Measurements from ENCODE around the gene OXT.
"Not testable (repeated sequence)": the region's sequence is repeated elsewhere in the genome, so short reads cannot be mapped to it uniquely, and the experiment has no call there.

The OXT gene

GRCh38 chr20:3067139-3068014, 4.0 kb upstream of the OXT start:
- H3K36me3 ChIP-seq (ENCODE audit: control insufficient read depth, insufficient read depth, low read length), result no peaks in the 10 kb centered on the region
- H3K4me1 ChIP-seq (ENCODE audit: control insufficient read depth, insufficient read depth, low read length), result peaks cover 9% of the 10 kb centered on the region
- no peaks in the 10 kb centered on the region for H3K9me3 ChIP-seq (ENCODE audit: control insufficient read depth, low read length)
- no peak overlapping the region for H3K9ac ChIP-seq (ENCODE audit: low read length)
- peaks cover 9% of the 10 kb centered on the region for H3K27me3 ChIP-seq (ENCODE audit: control insufficient read depth, insufficient read depth, low read length)
- H3K4me3 ChIP-seq (ENCODE audit: low read length), result no peak overlapping the region

GRCh38 chr20:3068075-3068474, 3.3 kb upstream of the OXT start:
- no peak overlapping the region for H3K9ac ChIP-seq (ENCODE audit: low read length)
- H3K9me3 ChIP-seq (ENCODE audit: control insufficient read depth, low read length), result no peaks in the 10 kb centered on the region
- H3K27me3 ChIP-seq (ENCODE audit: control insufficient read depth, insufficient read depth, low read length), result peaks cover 16% of the 10 kb centered on the region
- H3K36me3 ChIP-seq (ENCODE audit: control insufficient read depth, insufficient read depth, low read length), result no peaks in the 10 kb centered on the region
- H3K4me3 ChIP-seq (ENCODE audit: low read length), result no peak overlapping the region
- peaks cover 12% of the 10 kb centered on the region for H3K4me1 ChIP-seq (ENCODE audit: control insufficient read depth, insufficient read depth, low read length)

- Histone ChIP-seq H3K9ac (ENCODE audit: low read length) (no peak overlapping the region), H3K36me3 (ENCODE audit: control insufficient read depth, insufficient read depth, low read length) (no peaks in the 10 kb centered on the region), H3K27me3 (ENCODE audit: control insufficient read depth, insufficient read depth, low read length) (peaks cover 18% of the 10 kb centered on the region)
These were observed 2.2 kb upstream of the OXT start for GRCh38 chr20:3068986-3069900.

GRCh38 chr20:3070725-3071124, 695 bp upstream of the OXT start:
- Histone ChIP-seq H3K36me3 (ENCODE audit: control insufficient read depth, insufficient read depth, low read length) (no peaks in the 10 kb centered on the region), H3K27me3 (ENCODE audit: control insufficient read depth, insufficient read depth, low read length) (peaks cover 18% of the 10 kb centered on the region), H3K4me3 (ENCODE audit: low read length) (no peak overlapping the region), H3K9me3 (ENCODE audit: control insufficient read depth, low read length) (no peaks in the 10 kb centered on the region), H3K4me1 (ENCODE audit: control insufficient read depth, insufficient read depth, low read length) (peaks cover 16% of the 10 kb centered on the region), H3K9ac (ENCODE audit: low read length) (no peak overlapping the region)

More at GRCh38 chr20:3068986-3069900, 2.2 kb upstream of the OXT start:
- Histone ChIP-seq H3K9me3 (ENCODE audit: control insufficient read depth, low read length) (no peaks in the 10 kb centered on the region), H3K4me3 (ENCODE audit: low read length) (no peak overlapping the region), H3K4me1 (ENCODE audit: control insufficient read depth, insufficient read depth, low read length) (peaks cover 12% of the 10 kb centered on the region)

GRCh38 chr20:3071266-3071609, 182 bp upstream of the OXT start:
- Histone ChIP-seq H3K36me3 (ENCODE audit: control insufficient read depth, insufficient read depth, low read length) (no peaks in the 10 kb centered on the region), H3K27me3 (ENCODE audit: control insufficient read depth, insufficient read depth, low read length) (peaks cover 18% of the 10 kb centered on the region), H3K9me3 (ENCODE audit: control insufficient read depth, low read length) (no peaks in the 10 kb centered on the region), H3K4me3 (ENCODE audit: low read length) (no peak overlapping the region), H3K4me1 (ENCODE audit: control insufficient read depth, insufficient read depth, low read length) (peaks cover 16% of the 10 kb centered on the region), H3K9ac (ENCODE audit: low read length) (no peak overlapping the region)

GRCh38 chr20:3072530-3073250, 1.3 kb downstream of the OXT start:
- Histone ChIP-seq H3K4me3 (ENCODE audit: low read length) (no peak overlapping the region), H3K4me1 (ENCODE audit: control insufficient read depth, insufficient read depth, low read length) (peaks cover 16% of the 10 kb centered on the region), H3K9ac (ENCODE audit: low read length) (no peak overlapping the region), H3K9me3 (ENCODE audit: control insufficient read depth, low read length) (no peaks in the 10 kb centered on the region), H3K36me3 (ENCODE audit: control insufficient read depth, insufficient read depth, low read length) (no peaks in the 10 kb centered on the region), H3K27me3 (ENCODE audit: control insufficient read depth, insufficient read depth, low read length) (peaks cover 18% of the 10 kb centered on the region)

- not testable (repeated sequence) for H3K36me3 ChIP-seq (ENCODE audit: control insufficient read depth, insufficient read depth, low read length); H3K9me3 ChIP-seq (ENCODE audit: control insufficient read depth, low read length); H3K9ac ChIP-seq (ENCODE audit: low read length); H3K4me3 ChIP-seq (ENCODE audit: low read length)
- Histone ChIP-seq H3K4me1 (ENCODE audit: control insufficient read depth, insufficient read depth, low read length) (peaks cover 16% of the 10 kb centered on the region), H3K27me3 (ENCODE audit: control insufficient read depth, insufficient read depth, low read length) (peaks cover 18% of the 10 kb centered on the region)
These were observed 1.8 kb downstream of the OXT start for GRCh38 chr20:3073251-3073643.

- Histone ChIP-seq H3K27me3 (ENCODE audit: control insufficient read depth, insufficient read depth, low read length) (peaks cover 18% of the 10 kb centered on the region), H3K9me3 (ENCODE audit: control insufficient read depth, low read length) (no peaks in the 10 kb centered on the region), H3K9ac (ENCODE audit: low read length) (no peak overlapping the region), H3K36me3 (ENCODE audit: control insufficient read depth, insufficient read depth, low read length) (no peaks in the 10 kb centered on the region), H3K4me3 (ENCODE audit: low read length) (no peak overlapping the region), H3K4me1 (ENCODE audit: control insufficient read depth, insufficient read depth, low read length) (peaks cover 16% of the 10 kb centered on the region)
These were observed 3.4 kb downstream of the OXT start for GRCh38 chr20:3074812-3075211.

- not testable (repeated sequence) for H3K4me3 ChIP-seq (ENCODE audit: low read length); H3K9me3 ChIP-seq (ENCODE audit: control insufficient read depth, low read length); H3K36me3 ChIP-seq (ENCODE audit: control insufficient read depth, insufficient read depth, low read length); H3K9ac ChIP-seq (ENCODE audit: low read length)
- peaks cover 16% of the 10 kb centered on the region for H3K4me1 ChIP-seq (ENCODE audit: control insufficient read depth, insufficient read depth, low read length)
- peaks cover 18% of the 10 kb centered on the region for H3K27me3 ChIP-seq (ENCODE audit: control insufficient read depth, insufficient read depth, low read length)
These were observed 3.9 kb downstream of the OXT start for GRCh38 chr20:3075315-3075714.

- Histone ChIP-seq H3K4me3 (ENCODE audit: low read length) (no peak overlapping the region), H3K27me3 (ENCODE audit: control insufficient read depth, insufficient read depth, low read length) (peaks cover 27% of the 10 kb centered on the region), H3K4me1 (ENCODE audit: control insufficient read depth, insufficient read depth, low read length) (peaks cover 9% of the 10 kb centered on the region), H3K9me3 (ENCODE audit: control insufficient read depth, low read length) (no peaks in the 10 kb centered on the region), H3K36me3 (ENCODE audit: control insufficient read depth, insufficient read depth, low read length) (no peaks in the 10 kb centered on the region), H3K9ac (ENCODE audit: low read length) (no peak overlapping the region)
These were observed 6.3 kb downstream of the OXT start for GRCh38 chr20:3077618-3078134.

- Histone ChIP-seq H3K27me3 (ENCODE audit: control insufficient read depth, insufficient read depth, low read length) (peaks cover 44% of the 10 kb centered on the region), H3K4me1 (ENCODE audit: control insufficient read depth, insufficient read depth, low read length) (peaks cover 4% of the 10 kb centered on the region), H3K9me3 (ENCODE audit: control insufficient read depth, low read length) (no peaks in the 10 kb centered on the region), H3K36me3 (ENCODE audit: control insufficient read depth, insufficient read depth, low read length) (no peaks in the 10 kb centered on the region), H3K9ac (ENCODE audit: low read length) (no peak overlapping the region), H3K4me3 (ENCODE audit: low read length) (no peak overlapping the region)
These were observed 9.5 kb downstream of the OXT start for GRCh38 chr20:3080939-3081388.
